Amniotic epithelial cell (primary cell): ENCODE results near the gene ADD1.

ENCODE experiments used
- DNase-seq: peaks from one replicate; pipeline ENCODE4 v3.0.0-alpha.2; 2010; ENCODE audit warnings: low read depth

Gene ADD1, protein sequence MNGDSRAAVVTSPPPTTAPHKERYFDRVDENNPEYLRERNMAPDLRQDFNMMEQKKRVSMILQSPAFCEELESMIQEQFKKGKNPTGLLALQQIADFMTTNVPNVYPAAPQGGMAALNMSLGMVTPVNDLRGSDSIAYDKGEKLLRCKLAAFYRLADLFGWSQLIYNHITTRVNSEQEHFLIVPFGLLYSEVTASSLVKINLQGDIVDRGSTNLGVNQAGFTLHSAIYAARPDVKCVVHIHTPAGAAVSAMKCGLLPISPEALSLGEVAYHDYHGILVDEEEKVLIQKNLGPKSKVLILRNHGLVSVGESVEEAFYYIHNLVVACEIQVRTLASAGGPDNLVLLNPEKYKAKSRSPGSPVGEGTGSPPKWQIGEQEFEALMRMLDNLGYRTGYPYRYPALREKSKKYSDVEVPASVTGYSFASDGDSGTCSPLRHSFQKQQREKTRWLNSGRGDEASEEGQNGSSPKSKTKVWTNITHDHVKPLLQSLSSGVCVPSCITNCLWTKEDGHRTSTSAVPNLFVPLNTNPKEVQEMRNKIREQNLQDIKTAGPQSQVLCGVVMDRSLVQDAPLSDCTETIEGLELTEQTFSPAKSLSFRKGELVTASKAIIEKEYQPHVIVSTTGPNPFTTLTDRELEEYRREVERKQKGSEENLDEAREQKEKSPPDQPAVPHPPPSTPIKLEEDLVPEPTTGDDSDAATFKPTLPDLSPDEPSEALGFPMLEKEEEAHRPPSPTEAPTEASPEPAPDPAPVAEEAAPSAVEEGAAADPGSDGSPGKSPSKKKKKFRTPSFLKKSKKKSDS

DNA sequence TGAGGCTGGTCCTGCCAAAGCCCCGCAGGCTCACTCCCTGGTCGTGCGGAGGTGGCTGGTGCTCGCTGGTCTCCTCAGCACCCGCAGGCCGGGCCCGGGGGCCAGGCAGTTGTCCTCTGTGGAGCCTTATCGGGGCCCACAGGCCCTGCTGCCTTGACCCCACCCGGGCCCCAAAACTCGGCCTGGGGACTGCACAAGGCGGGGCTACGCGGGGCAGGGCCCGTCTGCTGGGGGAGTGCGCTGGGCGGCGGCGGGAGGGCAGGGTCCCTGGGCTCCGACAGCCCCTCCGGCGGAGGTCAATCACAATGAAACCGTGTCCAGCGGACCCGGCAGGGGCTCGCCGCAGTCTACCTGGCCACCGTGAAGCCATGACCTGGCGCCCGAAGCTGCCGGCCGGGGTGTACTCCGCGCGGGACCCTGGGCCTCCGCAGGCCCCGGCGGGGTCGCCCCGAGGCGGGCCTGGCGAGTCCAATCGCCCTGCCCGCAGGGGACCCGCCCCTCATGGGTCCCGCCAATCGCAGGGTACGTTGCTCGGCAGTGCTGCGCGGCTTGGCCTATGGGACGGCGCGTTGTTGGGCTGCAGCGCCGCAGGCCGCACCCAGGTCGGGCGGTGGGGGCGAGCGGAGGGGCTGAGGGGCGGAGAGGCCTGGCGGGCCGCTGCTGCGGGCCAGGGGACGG is at the start of gene ADD1:
Gene ADD1, plus strand, starts transcription at position 582 of the 678 bp plus-strand sequence. CDS start 32,072 bp downstream, outside the sequence.
- DNase-seq, result peak; percentile 88

DNA sequence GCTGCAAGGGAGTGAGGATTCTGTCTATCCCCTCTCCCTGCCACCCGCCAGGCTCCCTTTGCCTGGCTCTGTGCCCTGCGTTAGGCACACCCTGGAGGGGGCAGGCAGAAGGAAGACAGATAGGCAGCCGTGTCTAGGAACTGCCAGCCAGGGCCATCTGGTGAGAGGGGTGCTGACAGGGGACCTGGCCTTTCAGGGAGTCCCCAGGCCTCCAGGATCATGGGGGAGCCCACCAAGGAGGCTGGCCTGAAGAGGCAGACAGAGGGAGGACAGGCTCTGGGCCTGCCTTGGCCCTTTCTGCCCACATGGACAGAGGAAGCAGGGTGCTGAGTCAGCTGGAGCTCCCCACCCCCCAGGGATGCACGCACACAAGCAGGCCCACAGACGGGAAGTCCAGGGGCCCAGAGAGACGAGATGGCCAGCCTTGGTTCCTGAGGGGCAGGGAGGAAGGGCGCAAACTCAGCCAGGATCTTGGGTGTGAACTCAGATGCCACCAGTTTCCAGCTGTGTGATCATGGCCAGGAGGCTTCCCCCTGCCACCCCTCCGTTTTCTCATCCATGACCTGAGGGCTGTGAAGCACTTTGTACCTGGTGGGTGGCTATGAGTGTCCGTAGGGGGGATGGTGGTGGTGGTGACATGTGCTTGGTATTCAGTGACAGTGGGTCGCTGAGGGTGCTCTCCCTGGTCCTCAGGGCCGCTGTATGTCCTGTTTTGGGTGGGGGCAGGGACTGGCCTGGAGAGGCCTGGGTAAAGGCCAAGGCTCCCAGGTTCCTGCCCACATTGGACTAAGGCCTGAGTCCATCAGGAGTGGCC is 49.0 kb upstream of the ADD1 start:
- DNase-seq, result peak; percentile 88

DNA sequence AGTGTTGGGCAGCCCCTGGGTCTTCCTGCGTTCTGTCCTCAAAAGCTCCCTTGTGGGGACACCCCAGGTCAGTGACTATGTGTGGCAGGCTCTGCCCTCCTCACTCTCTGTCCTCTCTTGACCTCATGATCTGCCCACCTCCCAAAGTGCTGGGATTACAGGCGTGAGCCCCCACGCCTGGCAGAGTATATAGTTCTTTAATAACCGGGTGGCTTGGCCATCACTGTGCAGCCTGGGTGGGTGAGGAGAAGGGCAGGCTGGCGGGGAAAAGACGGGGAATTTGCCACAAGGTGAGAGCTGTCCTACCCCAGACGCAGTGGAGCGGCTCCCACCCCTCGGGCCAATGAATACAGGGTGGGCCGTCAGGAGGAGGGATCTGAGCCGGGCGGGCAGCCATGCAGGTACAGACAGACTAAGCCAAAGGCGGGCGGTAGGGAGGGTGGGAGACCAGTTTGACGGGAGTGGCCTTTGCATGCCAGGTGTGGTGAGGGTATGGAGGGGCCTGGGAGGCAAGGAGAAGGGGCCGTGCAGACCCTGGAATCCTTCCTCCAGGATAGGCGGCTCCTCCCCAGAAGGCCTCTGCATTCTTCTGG is 48.2 kb upstream of the ADD1 start:
- DNase-seq, result no peak

DNA sequence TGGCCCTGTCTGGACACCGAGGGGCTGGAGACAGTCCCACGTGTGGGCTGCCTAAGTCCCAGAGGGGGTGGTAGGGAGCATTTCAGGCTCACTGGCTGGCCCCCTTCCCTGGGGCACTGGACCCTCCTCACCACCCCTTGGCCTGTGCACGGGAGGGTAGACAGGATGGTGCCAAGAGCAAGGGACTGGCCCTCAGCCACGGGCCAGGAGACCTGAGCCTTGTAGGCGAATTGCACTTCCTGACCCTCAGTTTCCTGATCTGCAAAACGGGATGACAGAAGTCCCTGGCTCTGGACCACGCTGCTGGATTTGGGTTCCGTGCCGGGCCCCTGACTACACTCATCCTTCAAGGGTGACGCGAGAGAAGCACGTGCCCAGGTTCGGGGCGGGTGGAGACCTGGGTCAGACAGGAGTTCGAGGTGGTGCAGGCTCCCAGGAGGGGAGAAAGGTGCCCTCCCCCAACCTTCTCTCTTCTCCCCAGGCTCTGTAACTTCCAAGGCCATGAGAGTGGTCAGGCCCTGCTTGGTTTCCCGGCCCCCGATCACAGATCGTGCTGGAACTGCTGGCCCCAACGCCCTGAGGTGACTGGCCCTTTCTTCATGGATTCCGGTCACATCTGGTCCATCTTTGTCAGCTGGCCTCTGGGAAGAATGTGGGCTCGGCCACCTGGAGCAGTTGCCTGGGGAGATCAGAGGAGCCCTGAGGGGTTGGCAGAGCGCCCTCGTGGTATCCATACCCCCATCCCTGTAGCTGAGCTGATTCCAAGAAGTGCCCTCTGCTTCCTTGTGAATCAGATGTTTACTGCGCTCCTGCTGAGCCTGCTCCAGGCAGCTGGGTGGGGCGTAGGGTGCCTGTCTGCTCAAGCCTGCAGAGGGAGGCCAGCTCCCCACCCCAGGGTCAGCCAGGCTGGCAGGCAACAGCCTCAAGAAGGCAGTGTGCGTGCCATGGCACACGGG is 47.5 kb upstream of the ADD1 start:
- peak; percentile 81 for DNase-seq

DNA sequence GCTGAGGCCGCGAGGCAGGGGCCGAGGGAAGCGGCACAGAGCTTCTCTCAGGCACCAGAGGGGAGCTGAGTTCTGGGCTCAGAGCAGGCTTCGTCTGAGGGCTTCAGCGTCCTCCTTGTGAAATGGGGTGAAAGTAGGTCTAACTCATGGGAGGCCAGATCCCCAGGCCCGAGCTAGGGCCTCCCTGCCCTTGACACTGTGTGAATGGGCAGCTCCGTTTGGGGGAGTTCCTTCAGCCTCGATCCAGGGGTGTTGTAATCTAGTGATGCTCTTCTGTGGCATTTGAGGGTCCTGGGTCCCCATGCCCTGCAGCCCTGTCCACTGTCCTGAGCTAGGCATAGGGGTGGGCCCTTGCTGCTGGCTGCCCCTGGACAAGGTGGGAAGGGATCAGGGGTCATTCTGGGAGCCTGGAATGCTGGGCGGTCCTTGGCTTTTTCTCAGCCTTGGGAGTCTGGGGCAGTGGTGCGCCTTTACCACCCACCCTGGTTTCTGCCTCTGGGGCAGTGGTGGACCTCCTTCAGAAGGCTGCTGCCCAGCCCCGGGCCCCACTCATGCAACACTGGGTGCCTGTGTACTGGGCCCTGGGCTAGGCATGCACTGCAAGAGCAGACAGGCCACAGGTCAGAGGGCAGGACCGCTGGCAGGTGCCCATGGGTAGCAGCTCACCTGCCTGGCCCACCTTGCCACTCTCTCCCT is 46.6 kb upstream of the ADD1 start:
- no peak for DNase-seq

DNA sequence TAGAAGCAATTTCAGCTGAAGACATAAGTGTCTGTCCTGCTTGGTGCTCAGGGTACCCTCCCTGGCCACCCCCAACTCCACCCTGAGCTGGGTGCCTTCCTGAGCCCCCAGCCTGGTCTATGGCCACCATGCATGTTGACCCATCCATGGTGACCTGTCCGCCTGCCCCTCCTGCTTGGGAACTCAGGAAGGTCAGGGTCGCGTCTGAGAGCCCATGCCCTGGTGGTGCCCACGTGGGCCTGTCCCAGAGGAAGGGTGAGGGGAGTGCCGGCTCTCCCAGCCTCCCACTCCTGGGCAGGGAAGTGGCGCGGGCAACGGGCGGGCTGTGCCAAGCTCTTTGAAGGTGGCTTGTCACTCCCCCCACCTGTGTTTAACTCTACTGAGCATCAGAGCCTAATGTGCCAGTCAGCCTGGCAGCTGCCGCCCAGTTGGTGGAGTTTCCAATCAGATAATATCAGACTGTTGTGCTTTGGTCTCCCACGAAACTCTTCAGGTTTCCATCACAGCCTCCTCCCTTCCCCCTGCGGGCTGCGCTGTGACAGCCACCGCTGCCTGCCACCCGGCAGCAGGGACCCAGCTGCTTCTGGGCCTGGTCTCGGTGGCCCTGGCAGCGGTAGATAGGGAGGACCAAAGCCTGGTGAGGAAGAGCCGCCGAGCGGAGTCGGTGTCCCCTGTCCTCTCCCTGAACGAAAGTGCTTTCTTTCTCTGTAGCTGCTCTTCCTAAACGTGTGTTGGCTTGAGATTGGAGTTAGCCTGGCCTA is 45.9 kb upstream of the ADD1 start:
- DNase-seq, result no peak

DNA sequence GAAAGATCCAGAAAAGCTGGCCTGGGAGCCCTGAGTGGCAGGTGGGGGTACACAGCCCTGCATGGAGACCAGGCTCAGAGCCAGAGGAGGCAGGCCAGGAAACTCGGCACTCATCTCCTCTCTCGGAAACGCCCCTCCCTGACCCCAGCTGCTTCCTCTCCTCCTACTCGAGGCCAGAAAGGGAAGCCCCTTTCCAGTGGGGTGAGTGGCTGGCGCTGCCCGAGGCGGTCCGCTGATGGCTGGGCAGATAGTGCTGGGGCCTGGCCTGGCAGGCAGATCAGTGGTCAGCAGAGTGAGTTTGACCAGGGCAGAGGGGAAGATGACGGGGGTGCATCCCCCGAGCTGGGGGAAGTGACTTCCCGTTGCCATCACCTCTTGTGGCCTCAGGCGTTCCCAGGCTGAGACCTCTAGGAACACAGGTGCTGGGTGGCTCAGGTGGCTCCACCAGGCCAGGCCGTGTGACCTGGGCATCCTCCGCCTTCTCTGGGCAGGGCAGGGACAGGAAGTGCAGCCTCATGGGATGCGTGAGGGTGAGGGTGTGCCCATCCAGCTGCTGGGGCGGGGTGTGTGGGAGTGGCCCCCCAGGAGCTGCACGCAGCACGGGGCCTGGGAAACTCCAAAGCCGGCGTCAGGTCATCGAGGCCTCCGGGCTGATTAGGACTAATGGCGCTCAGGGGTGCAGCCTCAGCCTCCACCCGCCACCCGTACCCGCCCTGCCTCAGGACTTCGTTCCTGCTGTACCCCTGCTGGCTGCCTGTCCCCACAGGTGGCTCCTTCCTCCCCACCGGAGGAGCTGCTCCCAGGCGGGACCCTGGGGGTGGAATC is 45.0 kb upstream of the ADD1 start:
- DNase-seq, result peak; percentile 24

DNA sequence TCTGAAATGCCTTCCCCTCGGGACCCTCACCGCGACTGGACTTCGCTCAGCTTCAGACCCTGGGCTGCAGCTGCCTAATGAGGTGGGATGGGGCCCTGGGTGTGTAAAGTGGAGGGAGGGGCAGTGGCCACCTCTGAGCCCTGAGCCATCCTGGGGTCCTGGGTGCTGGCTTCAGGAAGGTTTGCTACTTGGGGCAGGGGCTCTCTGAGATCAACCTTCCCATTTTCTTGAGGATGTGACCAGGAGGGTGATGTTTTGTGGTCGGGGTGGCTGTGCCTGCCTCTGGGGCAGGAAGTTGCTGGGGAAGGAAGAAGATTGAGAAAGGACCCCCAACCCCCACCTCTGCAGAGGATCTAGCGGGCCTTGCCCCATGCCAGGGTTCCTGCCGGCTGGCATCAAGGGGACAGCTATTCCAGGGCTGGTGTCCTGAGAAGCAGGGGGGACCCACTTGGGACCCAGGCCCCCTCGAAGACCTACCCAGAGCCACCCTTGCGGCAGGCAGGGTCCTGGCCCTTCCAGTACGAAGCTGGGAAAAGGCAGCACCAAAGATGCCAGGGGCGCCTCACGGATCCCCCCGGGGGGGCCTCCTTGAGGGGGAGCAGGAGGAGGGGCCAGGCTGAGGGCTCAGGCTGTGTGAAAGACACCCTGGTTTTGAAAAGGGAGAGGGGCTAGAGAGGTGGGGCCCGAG is 44.3 kb upstream of the ADD1 start:
- no peak for DNase-seq

DNA sequence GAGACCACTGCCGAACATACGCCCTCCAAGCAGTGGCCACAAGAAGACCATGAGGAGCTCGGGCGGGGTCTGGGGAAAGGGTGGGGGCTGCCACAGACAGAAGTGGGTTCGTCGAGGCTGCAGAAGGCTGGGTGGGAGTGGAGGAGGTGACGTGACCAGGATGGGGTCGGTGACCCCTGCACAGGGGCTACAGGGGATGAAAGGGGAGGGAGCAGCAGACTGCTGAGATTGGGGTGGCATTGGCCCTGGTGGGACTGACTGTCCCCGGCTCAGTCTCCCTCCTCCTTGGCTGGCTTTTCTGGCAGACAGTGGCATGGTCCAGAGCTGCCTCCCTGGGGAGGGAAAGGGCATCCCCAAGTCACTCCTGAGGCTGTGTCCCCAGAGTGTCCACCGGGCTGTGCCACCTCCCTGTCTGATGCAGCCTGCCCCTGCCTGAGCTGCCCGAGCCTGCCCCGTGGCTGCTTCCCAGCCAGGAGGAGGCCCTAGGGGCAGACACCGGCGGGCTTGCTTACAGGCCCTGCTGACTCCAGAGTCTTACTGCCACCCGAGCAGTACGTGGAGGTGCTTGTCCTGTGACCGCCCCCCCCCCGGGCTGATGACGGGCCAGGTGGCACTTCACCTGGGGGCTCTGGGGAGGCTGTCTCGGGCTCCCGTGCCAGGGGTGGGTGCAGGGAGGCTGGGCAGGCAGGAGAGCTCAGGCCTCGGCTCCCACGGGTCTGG is 43.5 kb upstream of the ADD1 start:
- no peak for DNase-seq

DNA sequence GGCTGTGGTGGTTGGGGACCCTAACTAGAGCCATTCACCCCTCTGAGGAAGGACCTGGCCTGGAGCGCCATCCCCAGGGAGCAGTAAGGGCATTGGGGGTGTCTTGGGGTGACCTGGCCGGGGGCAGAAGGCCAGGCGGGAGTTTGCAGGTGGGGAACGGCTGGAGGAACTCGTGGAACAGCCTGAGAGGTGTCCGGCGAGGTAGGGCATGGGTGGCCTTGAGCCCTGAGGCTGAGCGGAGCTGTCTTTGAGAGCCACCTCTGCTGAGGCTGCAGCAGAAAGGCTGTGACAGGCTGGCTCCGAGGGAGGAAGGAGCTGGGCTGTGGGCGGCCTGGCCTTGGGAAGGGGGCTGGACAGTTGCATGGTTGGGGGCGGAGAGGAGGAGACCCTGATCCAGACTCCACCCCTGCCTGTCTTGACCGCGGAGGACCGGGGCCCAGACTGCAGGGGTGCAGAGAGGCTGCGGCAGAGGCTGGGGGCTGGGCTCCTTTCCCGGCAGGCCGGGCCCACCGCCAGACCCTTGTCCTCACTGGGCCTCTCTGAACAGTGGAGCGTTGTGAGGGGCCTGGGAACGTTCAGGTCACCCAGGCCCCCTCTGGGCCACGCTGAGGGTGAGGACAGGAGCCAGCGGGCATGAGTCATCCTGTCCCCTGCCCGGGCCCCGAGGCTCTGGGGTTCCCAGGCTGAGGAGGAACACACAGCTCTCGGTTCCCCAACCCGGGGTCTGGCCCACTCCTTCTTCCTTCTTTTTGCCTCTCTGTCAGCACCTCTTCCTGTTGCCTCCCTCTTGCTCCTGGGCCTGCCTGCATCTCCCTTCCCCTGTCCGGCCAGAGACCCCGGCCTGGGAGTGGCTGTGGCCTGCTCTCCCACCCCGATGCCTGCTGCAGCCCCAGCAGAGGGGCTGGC is 42.7 kb upstream of the ADD1 start:
- peak; percentile 57 for DNase-seq

DNA sequence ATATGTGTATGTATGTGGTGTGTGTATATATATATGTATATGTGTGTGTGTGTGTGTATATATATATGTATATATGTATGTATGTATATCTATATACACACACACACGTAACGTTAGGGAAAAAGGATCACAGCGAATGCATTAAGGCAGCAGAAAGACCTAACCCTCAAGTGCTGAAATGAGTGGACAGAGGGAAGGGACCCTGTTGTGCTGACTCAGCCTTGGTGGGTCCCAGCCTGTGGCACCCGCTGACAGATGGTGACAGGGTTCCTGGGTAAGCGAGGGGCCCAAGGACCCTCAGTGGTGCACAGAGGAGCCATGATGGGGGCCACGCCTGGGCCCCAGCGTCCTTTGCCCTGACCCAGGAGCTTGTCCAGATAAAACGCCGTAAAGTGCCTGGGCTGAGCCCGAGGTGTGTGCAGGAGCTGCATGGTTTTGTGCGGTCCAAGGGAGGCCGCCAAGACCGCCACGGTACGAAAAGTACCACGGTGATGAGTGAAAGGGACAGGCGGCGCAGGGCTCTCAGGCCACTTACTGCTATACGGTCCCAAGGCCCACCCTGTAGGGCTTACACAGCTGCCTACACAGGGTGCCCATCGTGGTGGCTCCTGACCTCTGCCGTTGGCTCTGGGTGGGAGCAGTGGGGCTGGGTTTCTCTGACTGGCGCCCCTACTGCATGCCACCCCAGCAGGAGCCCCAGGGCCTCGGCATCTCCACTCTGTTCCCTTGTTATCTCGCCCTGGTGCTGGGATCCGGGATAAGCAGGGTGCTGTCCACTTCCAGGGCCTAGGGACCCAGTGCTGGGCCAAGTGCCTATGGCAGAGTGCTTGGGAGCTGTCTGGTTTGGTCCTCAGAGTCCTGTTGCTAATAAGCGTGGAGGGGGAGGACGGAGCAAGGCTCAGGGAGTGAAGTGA is 40.8 kb upstream of the ADD1 start:
- no peak for DNase-seq

DNA sequence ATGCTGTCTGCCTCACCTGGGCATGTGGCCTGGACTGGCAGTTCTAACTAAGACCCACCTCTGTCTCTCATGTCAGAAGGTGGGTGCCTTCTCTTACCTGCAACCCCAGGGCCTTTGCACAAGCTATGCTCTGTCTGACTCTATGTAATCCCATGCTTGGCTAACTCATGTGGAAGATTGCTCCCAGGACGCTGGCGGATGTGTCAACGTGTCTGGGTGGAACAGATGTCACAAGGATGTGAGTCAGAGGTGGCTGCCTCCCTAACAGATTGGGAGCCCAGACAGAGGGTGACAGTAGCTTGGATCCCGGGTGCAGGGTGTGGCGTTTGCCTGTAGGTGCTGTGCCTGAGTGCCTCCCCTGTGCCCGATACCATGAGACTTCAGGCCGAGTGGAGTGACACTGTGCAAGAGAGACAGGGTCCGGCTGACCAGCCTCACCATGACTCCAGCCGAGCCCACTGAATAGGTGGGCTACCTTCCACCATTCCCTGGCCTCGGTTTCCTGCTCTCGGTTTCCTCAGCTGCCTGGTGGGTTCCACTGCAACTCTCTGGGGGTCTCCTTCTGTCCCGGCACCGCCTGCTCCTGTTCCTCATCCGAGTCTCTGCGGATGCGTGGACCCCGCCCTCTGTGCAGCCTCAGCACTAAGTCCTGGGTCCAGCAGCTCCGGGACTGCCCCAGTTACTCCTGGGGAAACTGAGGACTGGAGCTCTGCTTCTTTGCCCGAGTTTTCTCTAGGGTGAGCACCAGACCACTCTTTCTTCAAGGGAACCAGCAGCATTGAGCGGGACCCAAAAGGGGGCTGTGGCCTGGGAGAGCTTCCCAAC is 39.8 kb upstream of the ADD1 start:
- DNase-seq, result no peak

DNA sequence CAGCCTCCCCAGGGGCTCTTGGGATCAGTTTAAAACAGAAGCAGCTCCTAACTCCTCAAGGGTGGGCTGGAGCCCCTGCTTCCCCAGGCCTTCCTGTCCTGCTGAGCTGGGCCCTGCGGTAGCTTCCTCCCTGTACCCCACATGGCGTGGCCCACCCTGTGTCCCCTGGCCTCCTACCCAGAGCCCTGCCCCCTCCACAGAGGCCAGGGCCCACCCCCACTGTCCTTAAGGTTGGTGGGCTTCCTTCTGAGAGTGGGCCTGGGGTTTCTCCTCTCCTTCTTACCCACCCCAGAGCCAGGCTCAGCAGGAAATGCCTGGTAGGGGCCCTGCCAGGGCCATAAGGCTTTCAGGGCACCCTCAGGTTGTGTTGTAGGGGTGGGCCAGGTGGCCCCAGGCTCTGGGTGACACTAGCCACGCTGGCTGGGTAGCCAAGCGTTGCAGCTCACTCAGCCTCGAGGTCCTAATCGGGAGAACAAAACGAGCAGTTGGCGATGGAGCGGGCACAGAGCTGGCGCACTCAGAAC is 39.1 kb upstream of the ADD1 start:
- DNase-seq, result no peak
